Tibial nerve (tissue), 3 donors: Measurements from ENCODE around the gene ZNRD2.

Experiments used
- POLR2A ChIP-seq, 2 donors: fragments of 450-650 bp; IDR thresholded peaks; one replicate each; pipeline ENCODE4 v1.6.1; 2017; ENCODE audit warnings: antibody characterized with exemption in 2 of 2, mild to moderate bottlenecking in 2 of 2, moderate library complexity in 2 of 2
- TF ChIP-seq, protein P1 (sequence below), 5 experiments: fragments of 200-600 bp in 3 of 5; fragments of 450-650 bp in 2 of 5; sonication (generic) in 3 of 5; IDR thresholded peaks; one replicate each; pipeline ENCODE4 v1.5.1; 2016 to 2019; ENCODE audit warnings: antibody characterized with exemption in 5 of 5, mild to moderate bottlenecking in 3 of 5, moderate library complexity in 2 of 5

DNA sequence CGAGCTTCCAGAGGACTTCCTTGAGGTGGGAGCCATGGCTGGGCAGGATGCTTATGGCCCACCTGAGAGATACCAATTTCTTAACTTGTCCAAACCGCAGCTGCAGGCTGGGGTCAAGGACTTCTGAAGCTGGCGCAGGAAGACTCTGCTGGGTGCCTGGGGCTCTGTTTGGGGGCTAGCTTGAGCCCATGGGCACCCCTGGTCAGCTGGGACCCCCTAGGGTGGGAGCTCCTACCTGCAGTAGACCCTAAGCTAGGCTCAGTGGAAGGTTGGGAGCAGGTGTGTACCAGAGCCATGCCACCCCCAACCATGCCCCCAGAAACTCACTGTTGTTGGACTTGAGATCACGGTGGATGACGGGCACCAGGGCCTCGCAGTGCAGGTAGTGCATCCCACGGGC, 42.4 kb downstream of the ZNRD2 start:
- TF ChIP-seq, protein P1, sequence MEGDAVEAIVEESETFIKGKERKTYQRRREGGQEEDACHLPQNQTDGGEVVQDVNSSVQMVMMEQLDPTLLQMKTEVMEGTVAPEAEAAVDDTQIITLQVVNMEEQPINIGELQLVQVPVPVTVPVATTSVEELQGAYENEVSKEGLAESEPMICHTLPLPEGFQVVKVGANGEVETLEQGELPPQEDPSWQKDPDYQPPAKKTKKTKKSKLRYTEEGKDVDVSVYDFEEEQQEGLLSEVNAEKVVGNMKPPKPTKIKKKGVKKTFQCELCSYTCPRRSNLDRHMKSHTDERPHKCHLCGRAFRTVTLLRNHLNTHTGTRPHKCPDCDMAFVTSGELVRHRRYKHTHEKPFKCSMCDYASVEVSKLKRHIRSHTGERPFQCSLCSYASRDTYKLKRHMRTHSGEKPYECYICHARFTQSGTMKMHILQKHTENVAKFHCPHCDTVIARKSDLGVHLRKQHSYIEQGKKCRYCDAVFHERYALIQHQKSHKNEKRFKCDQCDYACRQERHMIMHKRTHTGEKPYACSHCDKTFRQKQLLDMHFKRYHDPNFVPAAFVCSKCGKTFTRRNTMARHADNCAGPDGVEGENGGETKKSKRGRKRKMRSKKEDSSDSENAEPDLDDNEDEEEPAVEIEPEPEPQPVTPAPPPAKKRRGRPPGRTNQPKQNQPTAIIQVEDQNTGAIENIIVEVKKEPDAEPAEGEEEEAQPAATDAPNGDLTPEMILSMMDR (IDR thresholded peaks at IDR 0.05): no peak
- no peak for TF ChIP-seq POLR2A (IDR thresholded peaks at IDR 0.05)
